HK-2 (cell line): Measurements from ENCODE around the gene EDIL3.
"Not testable (repeated sequence)": the region's sequence is repeated elsewhere in the genome, so short reads cannot be mapped to it uniquely, and the experiment has no call there.

ENCODE experiments used
- DNase-seq: peaks from one replicate; pipeline ENCODE4 v3.0.0-alpha.2; 2018; ENCODE audit not compliant: unreplicated experiment

The EDIL3 gene

GRCh38 chr5:84168841-84169240, 215.8 kb downstream of the EDIL3 start:
- DNase-seq: no peak

GRCh38 chr5:84163671-84164070, 221.0 kb downstream of the EDIL3 start:
- no peak for DNase-seq

- no peak for DNase-seq
Measured at GRCh38 chr5:84162695-84163094, 222.0 kb downstream of the EDIL3 start.

- not testable (repeated sequence) for DNase-seq
Measured at GRCh38 chr5:84160650-84161049, 224.0 kb downstream of the EDIL3 start.

GRCh38 chr5:84149094-84149493, 235.6 kb downstream of the EDIL3 start:
- DNase-seq: no peak

GRCh38 chr5:84148651-84149050, 236.0 kb downstream of the EDIL3 start:
- DNase-seq: no peak

GRCh38 chr5:84137541-84137940, 247.1 kb downstream of the EDIL3 start:
- DNase-seq: no peak

GRCh38 chr5:84131372-84131771, 253.3 kb downstream of the EDIL3 start:
- no peak for DNase-seq

- DNase-seq: no peak
Measured at GRCh38 chr5:84130006-84130580, 254.6 kb downstream of the EDIL3 start.

- DNase-seq: no peak
Measured at GRCh38 chr5:84125216-84125615, 259.5 kb downstream of the EDIL3 start.

GRCh38 chr5:84119252-84119651, 265.4 kb downstream of the EDIL3 start:
- DNase-seq: no peak

- no peak for DNase-seq
Measured at GRCh38 chr5:84118551-84118950, 266.1 kb downstream of the EDIL3 start.

GRCh38 chr5:84115727-84116126, 269.0 kb downstream of the EDIL3 start:
- no peak for DNase-seq

GRCh38 chr5:84113246-84114105, 271.2 kb downstream of the EDIL3 start:
- DNase-seq: no peak

GRCh38 chr5:84092738-84093137, 291.9 kb downstream of the EDIL3 start:
- DNase-seq: no peak

GRCh38 chr5:84091127-84091799, 293.4 kb downstream of the EDIL3 start:
- no peak for DNase-seq

- DNase-seq: no peak
Measured at GRCh38 chr5:84088996-84089395, 295.7 kb downstream of the EDIL3 start.

- no peak for DNase-seq
Measured at GRCh38 chr5:84086511-84086910, 298.2 kb downstream of the EDIL3 start.

GRCh38 chr5:84085387-84086041, 299.2 kb downstream of the EDIL3 start:
- no peak for DNase-seq

GRCh38 chr5:84080908-84081307, 303.8 kb downstream of the EDIL3 start:
- no peak for DNase-seq

GRCh38 chr5:84072339-84072738, 312.3 kb downstream of the EDIL3 start:
- DNase-seq: no peak

GRCh38 chr5:84069608-84070179, 315.0 kb downstream of the EDIL3 start:
- no peak for DNase-seq
